Vagina (tissue), 2 donors: ENCODE results near the gene GALNT17.

ENCODE experiments used
- POLR2A ChIP-seq, 2 donors: fragments of 450-650 bp; IDR thresholded peaks; one replicate each; pipeline ENCODE4 v1.6.1; 2017; ENCODE audit warnings: antibody characterized with exemption in 2 of 2, mild to moderate bottlenecking in 2 of 2, moderate library complexity in 2 of 2
- POLR2AphosphoS5 ChIP-seq, 2 donors: sonication (generic); formaldehyde crosslinking; IDR thresholded peaks; one replicate each; pipeline ENCODE4 v1.9.0; 2017; ENCODE audit warnings: antibody characterized with exemption in 2 of 2, mild to moderate bottlenecking in 2 of 2, low read depth in 1 of 2; ENCODE audit not compliant: insufficient read depth in 1 of 2
- TF ChIP-seq, protein P1 (sequence below), 3 experiments: fragments of 450-650 bp in 2 of 3; fragments of 200-600 bp in 1 of 3; sonication (generic) in 1 of 3; IDR thresholded peaks; one replicate each; pipeline ENCODE4 v1.5.1; 2017 to 2019; ENCODE audit warnings: antibody characterized with exemption in 3 of 3, mild to moderate bottlenecking in 2 of 3, moderate library complexity in 2 of 3

DNA sequence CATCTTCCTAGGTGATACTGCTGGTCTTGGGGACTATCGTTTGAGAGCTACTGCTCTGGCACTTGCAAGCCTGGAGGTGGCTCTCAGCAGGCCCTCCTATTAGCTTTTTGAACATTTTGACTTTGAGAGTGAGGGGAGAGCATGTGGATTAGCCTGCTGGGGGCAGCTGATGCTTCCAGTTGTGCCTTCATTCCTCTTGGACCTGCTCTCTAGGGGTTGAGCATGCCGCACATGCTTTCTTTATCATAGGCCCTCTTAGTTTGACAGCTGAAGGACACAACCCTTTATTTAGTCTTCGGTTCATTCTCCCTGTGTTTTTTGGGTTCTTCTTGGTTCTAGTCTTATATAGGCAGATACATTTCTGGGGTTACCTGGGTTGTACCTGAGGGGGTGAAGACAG is 132.1 kb downstream of the GALNT17 start:
- TF ChIP-seq, protein P1, sequence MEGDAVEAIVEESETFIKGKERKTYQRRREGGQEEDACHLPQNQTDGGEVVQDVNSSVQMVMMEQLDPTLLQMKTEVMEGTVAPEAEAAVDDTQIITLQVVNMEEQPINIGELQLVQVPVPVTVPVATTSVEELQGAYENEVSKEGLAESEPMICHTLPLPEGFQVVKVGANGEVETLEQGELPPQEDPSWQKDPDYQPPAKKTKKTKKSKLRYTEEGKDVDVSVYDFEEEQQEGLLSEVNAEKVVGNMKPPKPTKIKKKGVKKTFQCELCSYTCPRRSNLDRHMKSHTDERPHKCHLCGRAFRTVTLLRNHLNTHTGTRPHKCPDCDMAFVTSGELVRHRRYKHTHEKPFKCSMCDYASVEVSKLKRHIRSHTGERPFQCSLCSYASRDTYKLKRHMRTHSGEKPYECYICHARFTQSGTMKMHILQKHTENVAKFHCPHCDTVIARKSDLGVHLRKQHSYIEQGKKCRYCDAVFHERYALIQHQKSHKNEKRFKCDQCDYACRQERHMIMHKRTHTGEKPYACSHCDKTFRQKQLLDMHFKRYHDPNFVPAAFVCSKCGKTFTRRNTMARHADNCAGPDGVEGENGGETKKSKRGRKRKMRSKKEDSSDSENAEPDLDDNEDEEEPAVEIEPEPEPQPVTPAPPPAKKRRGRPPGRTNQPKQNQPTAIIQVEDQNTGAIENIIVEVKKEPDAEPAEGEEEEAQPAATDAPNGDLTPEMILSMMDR (IDR thresholded peaks at IDR 0.05): no peak
- TF ChIP-seq POLR2A (IDR thresholded peaks at IDR 0.05): no peak
- no peak for TF ChIP-seq POLR2AphosphoS5 (IDR thresholded peaks at IDR 0.05; ENCODE audit: insufficient read depth in 1 of 2, low read depth in 1 of 2)
